ENCODE results near the gene RAB11FIP4.

The RAB11FIP4 gene

GRCh38 chr17:31387438-31387837 lies 4.0 kb upstream of the RAB11FIP4 start:
- no peak for DNase-seq

- DNase-seq, result no peak
Observed at GRCh38 chr17:31388351-31388750, 3.1 kb upstream of the RAB11FIP4 start.

GRCh38 chr17:31388770-31389656 lies 2.5 kb upstream of the RAB11FIP4 start:
- peak; percentile 23 to 38 for DNase-seq

GRCh38 chr17:31389657-31390381 lies 1.7 kb upstream of the RAB11FIP4 start:
- no peak for DNase-seq

DNA sequence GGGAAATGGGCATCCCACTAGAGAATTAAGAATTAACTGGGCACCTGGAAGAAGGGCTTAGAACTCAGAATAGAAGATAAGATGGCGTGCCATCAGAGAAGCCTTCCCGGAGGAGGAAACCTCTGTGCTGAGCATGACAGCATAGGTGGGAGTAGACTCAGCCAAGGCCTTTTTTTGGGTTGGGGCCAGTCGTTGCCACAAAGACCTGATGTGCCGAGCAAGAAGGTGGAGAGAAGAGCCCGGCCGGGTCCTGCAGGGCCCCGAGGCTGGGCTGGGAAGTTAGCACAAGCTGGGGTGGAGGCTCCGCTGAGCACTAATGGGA lies 1.1 kb upstream of the RAB11FIP4 start:
- DNase-seq, result no peak

DNA sequence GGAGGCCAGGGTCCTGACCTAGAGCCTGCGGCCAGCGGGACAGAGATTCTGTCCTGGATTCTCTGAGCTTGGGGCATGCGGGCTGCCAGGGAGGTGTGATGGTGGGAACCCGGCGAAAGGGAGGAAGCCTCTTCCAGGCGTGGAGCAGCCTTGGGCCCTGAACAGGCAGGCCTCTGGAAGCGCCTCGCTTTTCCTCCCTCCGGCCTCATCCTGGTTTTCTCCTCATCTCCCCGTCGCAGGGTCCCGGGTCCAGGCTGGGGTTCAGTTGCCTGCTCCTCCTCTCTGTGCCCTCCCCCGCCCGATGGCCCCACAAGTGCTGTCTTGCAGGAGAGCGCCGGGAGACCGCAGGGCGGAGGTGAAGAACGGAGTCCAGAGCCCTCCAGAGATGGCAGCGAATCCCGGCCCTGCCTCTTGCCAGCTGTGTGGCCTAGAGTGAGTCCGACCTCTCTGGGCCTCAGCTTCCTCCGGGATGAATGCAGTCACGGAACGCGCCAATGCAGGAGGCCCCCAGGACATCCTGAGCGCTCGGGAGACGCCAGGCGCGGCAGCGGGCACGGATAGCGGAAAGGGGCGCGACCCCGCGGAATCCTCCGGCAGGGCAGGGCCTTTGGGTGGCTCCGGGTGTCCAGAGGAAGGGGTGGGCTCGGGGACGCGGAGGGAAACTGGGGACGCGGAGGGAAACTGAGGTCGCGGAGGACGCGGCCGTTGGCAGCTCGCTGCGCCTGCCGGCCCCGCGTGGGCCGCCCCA lies 553 bp upstream of the RAB11FIP4 start:
- DNase-seq, result no peak

GRCh38 chr17:31392002-31392855 lies 754 bp downstream of the RAB11FIP4 start:
- DNase-seq, result no peak

DNA sequence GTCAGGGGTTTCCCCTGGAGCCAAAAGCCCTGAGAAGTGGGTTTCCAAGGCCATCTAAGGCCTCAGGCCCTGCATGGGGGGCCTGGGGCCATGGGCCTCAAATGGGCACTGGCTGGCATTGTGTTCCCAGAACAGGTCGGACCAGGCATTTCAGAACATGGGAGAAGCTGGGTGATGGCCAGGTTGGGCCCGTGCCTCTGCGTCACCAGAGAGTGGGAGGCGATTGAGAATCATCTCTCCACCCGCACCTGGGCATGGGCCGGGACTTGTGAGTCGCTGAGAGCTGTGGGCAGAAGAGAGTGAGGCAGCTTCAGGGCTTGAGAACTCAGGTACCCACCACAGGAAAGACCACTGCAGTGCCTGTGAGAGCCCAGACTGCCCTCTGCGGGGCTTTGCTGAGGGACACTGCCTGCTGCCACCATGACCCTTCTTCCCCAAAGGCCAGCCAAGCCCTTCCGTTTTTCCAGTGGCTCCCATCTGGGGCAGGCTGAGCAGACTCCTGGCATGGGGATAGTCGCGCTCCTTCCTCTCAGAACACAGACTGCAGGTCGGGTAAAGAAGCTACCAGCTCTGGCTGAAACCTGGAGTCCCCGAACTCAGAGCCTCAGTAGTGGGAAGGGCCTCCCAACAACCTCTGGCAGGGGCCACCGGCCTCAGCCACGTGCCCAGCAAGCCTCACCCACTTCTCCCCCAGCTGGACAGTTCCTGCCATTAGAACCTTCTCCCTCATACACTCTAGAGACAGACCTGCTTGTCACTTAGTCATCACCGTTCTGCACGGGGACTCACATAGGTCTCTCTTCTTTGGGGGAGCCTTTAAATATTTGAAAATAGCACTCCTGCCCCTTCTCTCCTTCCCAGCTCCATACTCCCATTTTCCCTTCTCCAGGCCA lies 1.6 kb downstream of the RAB11FIP4 start:
- no peak for DNase-seq

- DNase-seq, result no peak
Observed at GRCh38 chr17:31393749-31394146, 2.3 kb downstream of the RAB11FIP4 start.

DNA sequence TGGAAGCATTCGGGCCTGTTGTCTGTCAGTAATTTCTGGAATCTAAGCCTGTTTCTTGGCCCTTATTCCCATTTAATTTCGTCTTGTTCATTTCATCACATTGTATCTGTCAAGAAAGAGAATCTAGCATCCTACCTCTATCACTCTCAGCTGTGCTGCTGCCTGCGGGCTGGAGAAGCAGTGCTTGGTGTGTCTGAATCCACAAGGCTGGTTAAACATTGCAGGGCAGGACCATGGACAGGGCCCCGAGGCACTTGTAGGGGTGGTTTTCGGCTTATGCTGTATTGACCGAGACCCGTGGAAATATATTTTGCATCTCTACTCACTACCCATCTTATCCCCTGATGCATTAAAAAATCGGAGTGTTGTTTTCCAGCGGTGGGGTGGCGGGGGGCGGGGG lies 3.1 kb downstream of the RAB11FIP4 start:
- DNase-seq, result peak in 1 of 2 experiments; percentile 36

DNA sequence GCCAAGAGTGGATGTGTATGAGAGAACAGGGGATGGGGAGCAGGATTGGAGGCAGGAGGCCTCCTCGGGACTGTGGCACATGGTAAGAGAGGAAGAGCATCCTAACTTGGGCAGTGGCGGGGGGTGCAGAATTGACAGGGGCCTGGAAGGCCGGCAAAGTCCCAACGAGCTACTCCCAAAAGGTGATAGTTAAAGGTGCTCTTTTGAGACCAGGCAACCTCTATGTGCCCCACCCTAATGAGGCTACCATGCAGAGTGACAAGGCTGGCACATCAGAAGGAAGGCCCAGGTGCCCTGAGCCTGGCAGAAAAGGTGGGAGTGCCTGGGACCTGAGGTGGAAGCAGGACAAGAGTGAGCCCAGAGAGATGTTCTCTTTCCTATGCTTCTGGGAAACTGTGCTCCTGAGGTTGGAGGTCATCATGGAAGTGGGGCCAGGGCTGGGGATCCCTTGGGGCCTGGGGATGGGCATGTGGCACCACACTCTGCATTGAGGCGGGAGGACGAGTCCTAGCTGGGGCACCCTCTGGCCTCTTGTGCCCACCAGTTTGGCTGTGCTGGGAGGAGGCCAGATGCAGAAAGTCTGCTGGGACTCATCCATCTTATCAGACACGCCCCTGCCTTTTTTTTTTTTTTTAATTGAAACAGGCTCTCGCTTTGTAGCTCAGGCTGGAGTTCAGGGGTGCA lies 5.9 kb downstream of the RAB11FIP4 start:
- DNase-seq, result no peak

DNA sequence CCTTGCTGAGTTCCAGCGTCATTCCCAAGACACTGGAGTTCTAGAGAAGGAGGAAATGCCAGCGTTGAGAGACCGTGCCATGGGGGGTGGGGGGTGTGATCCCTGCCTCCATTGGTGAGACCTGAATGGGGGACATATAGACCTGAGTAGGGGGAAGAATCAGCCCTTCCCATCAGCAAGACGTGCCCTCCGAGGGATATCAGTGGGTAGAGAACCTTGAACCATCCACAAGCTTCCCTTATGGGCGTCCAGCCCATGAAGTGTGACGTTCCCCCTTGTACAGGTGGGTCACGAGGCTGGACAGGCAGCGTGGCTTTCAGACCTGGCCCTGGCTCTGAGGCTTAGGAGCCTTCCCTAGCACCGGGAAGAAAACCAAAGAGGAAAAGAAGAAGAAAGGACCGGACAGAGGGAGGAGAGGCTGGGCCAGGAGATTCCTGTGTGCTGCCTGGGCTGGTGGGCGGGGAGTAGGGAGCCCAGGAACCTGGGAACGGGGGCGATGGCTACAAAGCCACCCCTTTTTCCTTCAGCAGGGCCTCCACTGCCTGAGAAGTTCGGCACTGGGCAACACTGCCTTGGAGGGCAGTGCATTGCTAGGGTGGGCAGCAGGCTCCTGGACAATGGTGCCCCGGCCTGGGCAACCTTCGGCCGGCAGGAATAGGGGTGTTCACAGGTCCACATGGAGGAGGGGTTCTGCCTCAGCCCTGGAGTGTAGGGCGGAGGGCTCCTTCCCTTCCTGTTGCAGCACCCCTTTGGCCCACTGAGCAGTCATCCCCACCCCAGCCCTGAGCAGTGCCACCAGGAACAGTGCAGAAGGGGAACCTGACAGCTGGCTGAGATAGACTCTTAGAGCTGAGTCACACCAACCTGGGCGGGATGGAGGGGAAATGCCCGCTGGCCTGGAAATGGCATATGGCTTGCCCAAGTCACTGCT lies 7.2 kb downstream of the RAB11FIP4 start:
- no peak for DNase-seq

DNA sequence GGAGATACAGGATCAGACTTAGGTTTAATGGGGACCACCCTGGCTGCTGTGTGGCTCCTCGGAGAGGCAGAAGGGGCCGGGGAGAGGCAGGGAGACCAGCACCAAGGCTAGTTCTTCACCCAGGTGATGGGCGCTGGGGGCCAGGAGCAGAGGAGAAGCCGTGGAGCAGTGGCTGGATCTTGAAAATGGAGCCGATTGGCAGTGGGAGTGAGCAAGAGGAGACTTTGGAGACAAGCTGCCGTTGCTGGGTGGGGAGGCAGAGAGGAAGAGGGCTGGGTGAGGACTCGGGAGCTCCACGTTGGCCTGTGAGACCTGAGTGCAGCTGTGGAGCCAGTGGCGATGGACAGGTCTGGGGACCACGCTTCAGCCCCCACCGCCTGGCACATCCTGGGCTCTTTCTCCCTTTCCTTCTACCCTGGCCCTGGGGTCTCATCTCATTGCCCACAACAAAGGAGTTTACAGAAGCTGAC lies 9.0 kb downstream of the RAB11FIP4 start:
- no peak for DNase-seq

- DNase-seq, result no peak
Observed at GRCh38 chr17:31401456-31402254, 10.2 kb downstream of the RAB11FIP4 start.

DNA sequence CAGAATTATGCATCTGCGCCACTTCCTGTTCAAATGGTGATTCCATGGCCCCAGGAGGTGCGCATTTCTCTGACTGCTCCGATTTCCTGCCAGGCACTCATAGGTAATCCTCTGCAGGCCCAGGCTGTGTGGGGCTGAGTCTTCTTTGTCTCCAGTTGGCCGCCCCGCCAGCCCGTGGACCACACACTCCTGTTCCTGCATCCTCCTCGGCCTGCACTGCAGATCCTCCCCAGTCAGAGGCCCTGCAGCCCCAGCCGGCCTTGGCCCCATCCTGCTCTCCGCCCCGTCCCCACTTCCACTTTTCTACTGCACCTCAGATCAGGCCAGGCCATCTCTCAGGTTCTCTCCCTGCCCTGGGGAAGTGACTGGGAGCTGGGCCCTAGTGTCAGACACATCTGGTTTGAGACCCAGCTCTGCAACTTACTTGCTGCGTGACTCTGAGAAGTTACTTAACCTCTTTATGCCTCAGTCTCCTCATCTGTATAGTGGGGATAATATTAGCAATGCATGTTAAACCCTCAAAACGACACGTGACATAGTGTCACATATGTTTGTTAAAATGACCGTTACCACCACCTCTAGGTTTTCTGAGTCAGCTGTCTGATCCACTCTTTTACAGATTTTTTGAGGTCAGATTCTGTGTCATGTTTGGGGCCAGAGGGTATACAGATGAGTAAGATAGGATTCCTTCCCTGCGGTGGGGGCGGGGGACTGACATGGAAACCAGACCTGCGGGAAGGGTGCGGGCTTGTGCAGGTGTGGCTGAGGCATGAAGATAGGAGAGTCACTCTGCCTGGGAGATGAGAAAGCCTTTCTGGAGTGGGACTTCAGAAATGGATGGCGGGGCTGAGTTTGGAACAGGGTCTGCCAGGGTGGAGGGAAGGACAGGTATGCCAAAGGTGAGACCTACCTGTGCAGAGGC lies 12.8 kb downstream of the RAB11FIP4 start:
- no peak for DNase-seq

- no peak for DNase-seq
Observed at GRCh38 chr17:31405890-31406371, 14.5 kb downstream of the RAB11FIP4 start.

GRCh38 chr17:31408586-31408985 lies 17.1 kb downstream of the RAB11FIP4 start:
- DNase-seq, result no peak

All from stimulated activated CD4-positive, alpha-beta T cell treated with anti-CD3 and anti-CD28 coated beads, Interleukin-4, amount 100 ng/mL, for 4 hours (primary cell).